HEK293 (cell line): ENCODE results near the gene ZNF787.

Experiments
- CTCF ChIA-PET: fragments of 350-600 bp; formaldehyde crosslinking; extraction: SDS; loops from one replicate; lab custom pipeline; 2021; ENCODE audit warnings: antibody characterized with exemption; lab: Yijun Ruan, JAX
- POLR2A ChIA-PET: fragments of 300-600 bp; formaldehyde crosslinking; extraction: SDS; loops from one replicate; lab custom pipeline; 2020; ENCODE audit warnings: antibody characterized with exemption, inconsistent platforms; lab: Yijun Ruan, JAX
- H3K27ac ChIP-seq: fragments of 200-500 bp; sonication (Bioruptor generic); 2 replicates; pipeline ENCODE4 v1.5.1; 2014; ENCODE audit warnings: low read depth, low read length, control low read depth, inconsistent platforms; ENCODE audit errors: extremely low read depth
- H3K36me3 ChIP-seq, 2 experiments: fragments of 200-500 bp in 1 of 2; sonication (Bioruptor generic) in 1 of 2; 1 replicate in 1 of 2; 2 replicates in 1 of 2; pipeline ENCODE4 v1.5.1; 2014 to 2017; ENCODE audit warnings: inconsistent platforms in 2 of 2, low read length in 2 of 2; ENCODE audit not compliant: control insufficient read depth in 2 of 2, insufficient read depth in 1 of 2
- H3K4me1 ChIP-seq: fragments of 200-500 bp; sonication (Bioruptor generic); 2 replicates; pipeline ENCODE4 v1.5.1; 2014; ENCODE audit warnings: mild to moderate bottlenecking, low read length, inconsistent platforms; ENCODE audit not compliant: control insufficient read depth, insufficient read depth
- H3K4me3 ChIP-seq: 2 replicates; pipeline ENCODE4 v1.5.1; 2011; ENCODE audit warnings: low read depth, mild to moderate bottlenecking, control low read depth, low read length, moderate library complexity
- H3K9me3 ChIP-seq: fragments of 200-500 bp; sonication (Bioruptor generic); 2 replicates; pipeline ENCODE4 v1.5.1; 2014; ENCODE audit warnings: low read depth, low read length, inconsistent platforms; ENCODE audit not compliant: control insufficient read depth, insufficient read depth
- GLI2 ChIP-seq: fragments of 450-650 bp; formaldehyde crosslinking; IDR thresholded peaks from 2 replicates; pipeline ENCODE4; 2017; ENCODE audit warnings: missing biosample characterization, missing genetic modification characterization, low read depth, borderline replicate concordance
- KLF10 ChIP-seq: fragments of 450-650 bp; IDR thresholded peaks from 2 replicates; pipeline ENCODE4 v1.5.1; 2018; ENCODE audit warnings: missing biosample characterization, mild to moderate bottlenecking, missing genetic modification characterization
- KLF17 ChIP-seq: fragments of 450-650 bp; formaldehyde crosslinking; IDR thresholded peaks from 2 replicates; pipeline ENCODE4 v1.5.1; 2016; ENCODE audit warnings: missing biosample characterization, missing genetic modification characterization
- KLF8 ChIP-seq: fragments of 450-650 bp; formaldehyde crosslinking; IDR thresholded peaks from 2 replicates; pipeline ENCODE4 v1.5.1; 2016; ENCODE audit warnings: missing biosample characterization, missing genetic modification characterization
- MEIS1 ChIP-seq: sonication (generic); formaldehyde crosslinking; IDR thresholded peaks from 2 replicates; pipeline ENCODE4 v1.8.1; 2022; ENCODE audit warnings: missing genetic modification reagents, mild to moderate bottlenecking, borderline replicate concordance
- PRDM10 ChIP-seq: fragments of 450-650 bp; formaldehyde crosslinking; IDR thresholded peaks from 2 replicates; pipeline ENCODE4 v1.5.1; 2016; ENCODE audit warnings: missing biosample characterization, missing genetic modification characterization
- REPIN1 ChIP-seq: fragments of 450-650 bp; formaldehyde crosslinking; IDR thresholded peaks from 2 replicates; pipeline ENCODE4 v1.5.1; 2017; ENCODE audit warnings: missing biosample characterization, missing genetic modification characterization, low read depth
- SCRT1 ChIP-seq: fragments of 450-650 bp; formaldehyde crosslinking; IDR thresholded peaks from 2 replicates; pipeline ENCODE4 v1.5.1; 2016; ENCODE audit warnings: missing biosample characterization, missing genetic modification characterization, borderline replicate concordance
- TRIM28 ChIP-seq: IDR thresholded peaks from 2 replicates; pipeline ENCODE4 v1.6.1; 2011; ENCODE audit warnings: low read length, control low read depth, borderline replicate concordance
- ZBTB49 ChIP-seq: fragments of 450-650 bp; formaldehyde crosslinking; IDR thresholded peaks from 2 replicates; pipeline ENCODE4 v1.5.1; 2016; ENCODE audit warnings: missing biosample characterization, missing genetic modification characterization, low read depth
- ZNF10 ChIP-seq: fragments of 450-650 bp; formaldehyde crosslinking; IDR thresholded peaks from 2 replicates; pipeline ENCODE4 v1.5.1; 2017; ENCODE audit warnings: missing biosample characterization, missing genetic modification characterization
- ZNF132 ChIP-seq: fragments of 450-650 bp; formaldehyde crosslinking; IDR thresholded peaks from 2 replicates; pipeline ENCODE4 v1.5.1; 2017; ENCODE audit warnings: missing biosample characterization, missing genetic modification characterization, borderline replicate concordance
- ZNF221 ChIP-seq: fragments of 450-650 bp; formaldehyde crosslinking; IDR thresholded peaks from 2 replicates; pipeline ENCODE4 v1.5.1; 2017; ENCODE audit warnings: missing biosample characterization, missing genetic modification characterization, borderline replicate concordance
- ZNF248 ChIP-seq: fragments of 450-650 bp; formaldehyde crosslinking; IDR thresholded peaks from 2 replicates; pipeline ENCODE4 v1.5.1; 2017; ENCODE audit warnings: missing biosample characterization, missing genetic modification characterization
- ZNF362 ChIP-seq: fragments of 450-650 bp; formaldehyde crosslinking; IDR thresholded peaks from 2 replicates; pipeline ENCODE4 v1.5.1; 2016; ENCODE audit warnings: missing biosample characterization, missing genetic modification characterization
- ZNF488 ChIP-seq: fragments of 450-650 bp; formaldehyde crosslinking; IDR thresholded peaks from 2 replicates; pipeline ENCODE4 v1.5.1; 2016; ENCODE audit warnings: missing biosample characterization, missing genetic modification characterization
- ZNF514 ChIP-seq: fragments of 450-650 bp; formaldehyde crosslinking; IDR thresholded peaks from 2 replicates; pipeline ENCODE4 v1.5.1; 2016; ENCODE audit warnings: missing biosample characterization, missing genetic modification characterization
- ZNF521 ChIP-seq: fragments of 450-650 bp; formaldehyde crosslinking; IDR thresholded peaks from 2 replicates; pipeline ENCODE4 v1.5.1; 2017; ENCODE audit warnings: missing biosample characterization, mild to moderate bottlenecking, missing genetic modification characterization
- ZNF600 ChIP-seq: fragments of 450-650 bp; formaldehyde crosslinking; IDR thresholded peaks from 2 replicates; pipeline ENCODE4 v1.5.1; 2016; ENCODE audit warnings: missing biosample characterization, missing genetic modification characterization
- ZNF623 ChIP-seq: fragments of 450-650 bp; formaldehyde crosslinking; IDR thresholded peaks from 2 replicates; pipeline ENCODE4 v1.5.1; 2016; ENCODE audit warnings: missing biosample characterization, missing genetic modification characterization
- ZNF704 ChIP-seq: fragments of 450-650 bp; formaldehyde crosslinking; IDR thresholded peaks from 2 replicates; pipeline ENCODE4 v1.5.1; 2016; ENCODE audit warnings: missing biosample characterization, missing genetic modification characterization
- ZNF785 ChIP-seq: fragments of 450-650 bp; formaldehyde crosslinking; IDR thresholded peaks from 2 replicates; pipeline ENCODE4 v1.5.1; 2016; ENCODE audit warnings: missing biosample characterization, missing genetic modification characterization
- ZNF837 ChIP-seq: fragments of 450-650 bp; formaldehyde crosslinking; IDR thresholded peaks from 2 replicates; pipeline ENCODE4 v1.5.1; 2016; ENCODE audit warnings: missing biosample characterization, missing genetic modification characterization
- ZSCAN16 ChIP-seq: fragments of 450-650 bp; formaldehyde crosslinking; IDR thresholded peaks from 2 replicates; pipeline ENCODE4 v1.5.1; 2016; ENCODE audit warnings: missing biosample characterization, missing genetic modification characterization
- ZSCAN4 ChIP-seq: fragments of 450-650 bp; formaldehyde crosslinking; IDR thresholded peaks from 2 replicates; pipeline ENCODE4 v1.5.1; 2017; ENCODE audit warnings: missing biosample characterization, missing genetic modification characterization

Gene ZNF787

GRCh38 chr19:56121180-56122167 lies at the start of gene ZNF787:
Gene ZNF787, minus strand, starts transcription at chr19:56121295. Its CDS starts 18,078 bp downstream, at chr19:56103217.
- ChIA-PET CTCF (interaction anchor here (0.7 to 1.7 kb wide), 4 partner anchors 16 to 496 kb away, joined by 3 to 9 read pairs (median 4); no protein-coding TSS in a partner anchor), POLR2A (interaction anchor here (0.6 to 1.5 kb wide), 13 partner anchors 13 to 282 kb away, joined by 3 to 26 read pairs (median 3); partner anchors contain the start of genes ZNF444 and ZSCAN5A)
- Histone ChIP-seq H3K27ac (peak within 1 kb of the TSS; percentile 94), H3K36me3 (peaks cover 0 to 23% of the 10 kb centered on the region in 2 experiments; a peak in 1 of 3 replicates), H3K9me3 (no peaks in the 10 kb centered on the region), H3K4me3 (peak within 1 kb of the TSS; percentile 74), H3K4me1 (peaks cover 3% of the 10 kb centered on the region)
- no peak for TF ChIP-seq ZNF600 (tag by site-specific recombination)
- no peak for TF ChIP-seq ZNF362
- no peak for TF ChIP-seq ZNF521 (tag by site-specific recombination)
- TF ChIP-seq ZNF837 (tag by site-specific recombination), result no peak
- no peak for TF ChIP-seq ZNF623
- TF ChIP-seq ZSCAN16 (tag by site-specific recombination), result no peak
- no peak for TF ChIP-seq ZNF704 (tag by site-specific recombination)
- TF ChIP-seq ZSCAN4 (tag by site-specific recombination), result no peak
- TF ChIP-seq MEIS1, result no peak
- TF ChIP-seq ZBTB49 (tag by site-specific recombination), result no peak
- TF ChIP-seq ZNF10, result no peak; the same call in 1 of the 2 replicates
- peak; percentile 98 for TF ChIP-seq KLF8 (tag by site-specific recombination)
- TF ChIP-seq TRIM28, result no peak
- TF ChIP-seq KLF10 (tag by site-specific recombination), result peak; percentile 86
- TF ChIP-seq KLF17, result peak; percentile 52
- no peak for TF ChIP-seq ZNF248 (tag by site-specific recombination)
- TF ChIP-seq REPIN1 (tag by site-specific recombination), result no peak
- no peak for TF ChIP-seq ZNF488
- TF ChIP-seq ZNF132 (tag by site-specific recombination), result no peak
- TF ChIP-seq PRDM10 (tag by site-specific recombination), result peak; percentile 28; the same call in 1 of the 2 replicates
- TF ChIP-seq SCRT1 (tag by site-specific recombination), result no peak
- TF ChIP-seq ZNF785, result 0 out of 2 replicates have a peak, but pooled peaks have one; percentile 69
- no peak for TF ChIP-seq ZNF514 (tag by site-specific recombination)
- TF ChIP-seq ZNF221, result no peak
- no peak for TF ChIP-seq GLI2 (tag by site-specific recombination)
